Ascending aorta (tissue), 2 donors: Measurements from ENCODE around the gene TECTA. TPM values are rescaled to one million over a fixed set of nuclear protein-coding genes. Genes with fewer than 3 reads are reported as not detected.

Experiments
- DNase-seq, 2 donors: peaks; one replicate each; pipeline ENCODE4 v3.0.0-alpha.2; 2019; ENCODE audit warnings: low spot score in 2 of 2
- H3K27ac ChIP-seq, 2 donors: fragments of 200-600 bp; sonication (generic); one replicate each; pipeline ENCODE4 v1.5.1; 2016 to 2017; ENCODE audit warnings: mild to moderate bottlenecking in 1 of 2
- H3K27me3 ChIP-seq: fragments of 200-600 bp; sonication (generic); one replicate; pipeline ENCODE4 v1.5.1; 2017
- H3K36me3 ChIP-seq, 2 donors: fragments of 200-600 bp; sonication (generic); one replicate each; pipeline ENCODE4 v1.5.1; 2016
- H3K4me1 ChIP-seq, 2 donors: fragments of 200-600 bp; sonication (generic); one replicate each; pipeline ENCODE4 v1.5.1; 2016 to 2017; ENCODE audit warnings: mild to moderate bottlenecking in 1 of 2
- H3K4me3 ChIP-seq, 2 donors: fragments of 200-600 bp; sonication (generic); one replicate each; pipeline ENCODE4 v1.5.1; 2016 to 2017; ENCODE audit warnings: mild to moderate bottlenecking in 1 of 2
- H3K9me3 ChIP-seq, 2 donors: fragments of 200-600 bp; sonication (generic); one replicate each; pipeline ENCODE4 v1.5.1; 2016
- CTCF ChIP-seq, 3 experiments: fragments of 200-600 bp in 2 of 3; fragments of 450-650 bp in 1 of 3; sonication (generic) in 2 of 3; IDR thresholded peaks; one replicate each; pipeline ENCODE4 v1.5.1; 2016 to 2019; ENCODE audit warnings: antibody characterized with exemption in 3 of 3, mild to moderate bottlenecking in 1 of 3, moderate library complexity in 1 of 3
- intact Hi-C: fragments of 100-400 bp; cut with DNase I; formaldehyde crosslinking; loops from one replicate; pipeline ENCODE4 v1.15.1; 2023
- total RNA-seq: library from RNA; depleted of rRNA; stranded (reverse); fragments of >200 nt; gene quantifications from one replicate; pipeline ENCODE4 v1.1.0, GENCODE V29; 2016

The TECTA gene
- total RNA-seq, 1 donor from 2014 or later: not detected

- intact Hi-C loops: no loop called here
- Histone ChIP-seq H3K36me3 (no peaks in the 10 kb centered on the region), H3K4me3 (no peak overlapping the region), H3K27me3 (no peaks in the 10 kb centered on the region), H3K4me1 (no peaks in the 10 kb centered on the region), H3K27ac (no peak overlapping the region), H3K9me3 (no peaks in the 10 kb centered on the region)
- no peak for TF ChIP-seq CTCF (IDR thresholded peaks at IDR 0.05)
- DNase-seq: no peak
These were observed 37.2 kb downstream of the TECTA start for GRCh38 chr11:121138259-121138658.

- Histone ChIP-seq H3K27ac (no peak overlapping the region), H3K36me3 (no peaks in the 10 kb centered on the region), H3K4me1 (no peaks in the 10 kb centered on the region), H3K9me3 (no peaks in the 10 kb centered on the region), H3K27me3 (no peaks in the 10 kb centered on the region), H3K4me3 (no peak overlapping the region)
- no peak for TF ChIP-seq CTCF (IDR thresholded peaks at IDR 0.05)
- intact Hi-C loops: no loop called here
- DNase-seq: no peak
These were observed 39.3 kb downstream of the TECTA start for GRCh38 chr11:121140369-121140768.

- no peak for TF ChIP-seq CTCF (IDR thresholded peaks at IDR 0.05)
- H3K36me3 ChIP-seq: no peaks in the 10 kb centered on the region
- intact Hi-C loops: no loop called here
- H3K27ac ChIP-seq: no peak overlapping the region
- DNase-seq: no peak
- H3K27me3 ChIP-seq: no peaks in the 10 kb centered on the region
- no peak overlapping the region for H3K4me3 ChIP-seq
- no peaks in the 10 kb centered on the region for H3K4me1 ChIP-seq
- no peaks in the 10 kb centered on the region for H3K9me3 ChIP-seq
These were observed 40.0 kb downstream of the TECTA start for GRCh38 chr11:121141066-121141465.

- no peaks in the 10 kb centered on the region for H3K27me3 ChIP-seq
- DNase-seq: no peak
- H3K4me3 ChIP-seq: no peak overlapping the region
- intact Hi-C loops: no loop called here
- no peaks in the 10 kb centered on the region for H3K36me3 ChIP-seq
- no peak for TF ChIP-seq CTCF (IDR thresholded peaks at IDR 0.05)
- H3K9me3 ChIP-seq: no peaks in the 10 kb centered on the region
- H3K27ac ChIP-seq: no peak overlapping the region
- no peaks in the 10 kb centered on the region for H3K4me1 ChIP-seq
These were observed 42.9 kb downstream of the TECTA start for GRCh38 chr11:121143921-121144320.

- no peak for TF ChIP-seq CTCF (IDR thresholded peaks at IDR 0.05)
- Histone ChIP-seq H3K27ac (no peak overlapping the region), H3K4me1 (no peaks in the 10 kb centered on the region), H3K36me3 (no peaks in the 10 kb centered on the region), H3K9me3 (no peaks in the 10 kb centered on the region), H3K27me3 (no peaks in the 10 kb centered on the region), H3K4me3 (no peak overlapping the region)
- intact Hi-C loops: no loop called here
- DNase-seq: no peak
These were observed 43.7 kb downstream of the TECTA start for GRCh38 chr11:121144723-121145122.

- no peak overlapping the region for H3K27ac ChIP-seq
- H3K4me1 ChIP-seq: no peaks in the 10 kb centered on the region
- no peak for TF ChIP-seq CTCF (IDR thresholded peaks at IDR 0.05)
- H3K36me3 ChIP-seq: no peaks in the 10 kb centered on the region
- no peaks in the 10 kb centered on the region for H3K9me3 ChIP-seq
- H3K4me3 ChIP-seq: no peak overlapping the region
- no peak for DNase-seq
- intact Hi-C loops: no loop called here
- H3K27me3 ChIP-seq: no peaks in the 10 kb centered on the region
These were observed 44.8 kb downstream of the TECTA start for GRCh38 chr11:121145826-121146225.
